OCI-LY1 (cell line): Measurements from ENCODE around the gene INAVA.

Experiments
- H2AFZ ChIP-seq: fragments of 200-600 bp; sonication (generic), shearing (Covaris generic); 2 replicates; pipeline ENCODE4 v1.6.0; 2014; ENCODE audit warnings: antibody characterized with exemption, mild to moderate bottlenecking, low read length
- H3F3A ChIP-seq: fragments of 200-600 bp; sonication (generic), shearing (Covaris generic); 2 replicates; pipeline ENCODE4 v1.6.0; 2014; ENCODE audit warnings: mild to moderate bottlenecking, antibody characterized with exemption, low read length, moderate library complexity; ENCODE audit not compliant: insufficient read depth
- H3K27ac ChIP-seq: fragments of 200-600 bp; sonication (generic); 2 replicates; pipeline ENCODE4 v1.5.1; 2014; ENCODE audit warnings: low read length, mixed run types, mild to moderate bottlenecking, low read depth; ENCODE audit not compliant: poor library complexity, severe bottlenecking
- H3K27me3 ChIP-seq: fragments of 200-600 bp; sonication (generic); 2 replicates; pipeline ENCODE4 v1.6.0; 2014; ENCODE audit warnings: antibody characterized with exemption, mild to moderate bottlenecking, low read length, moderate library complexity; ENCODE audit not compliant: insufficient read depth
- H3K36me3 ChIP-seq: fragments of 200-600 bp; sonication (generic); 2 replicates; pipeline ENCODE4 v1.6.1; 2014; ENCODE audit warnings: mild to moderate bottlenecking, antibody characterized with exemption, low read length, moderate library complexity, mixed read lengths; ENCODE audit not compliant: insufficient read depth
- H3K4me1 ChIP-seq: fragments of 200-600 bp; sonication (generic); 2 replicates; pipeline ENCODE4 v1.5.1; 2014; ENCODE audit warnings: mild to moderate bottlenecking, low read length, moderate library complexity; ENCODE audit not compliant: insufficient read depth, severe bottlenecking
- H3K4me2 ChIP-seq: fragments of 200-600 bp; sonication (generic), shearing (Covaris generic); 2 replicates; pipeline ENCODE4 v1.6.1; 2014; ENCODE audit warnings: low read length
- H3K4me3 ChIP-seq: fragments of 200-600 bp; sonication (generic); 2 replicates; pipeline ENCODE4 v1.5.1; 2014; ENCODE audit warnings: low read length, low read depth, mild to moderate bottlenecking, mixed read lengths; ENCODE audit not compliant: poor library complexity, severe bottlenecking
- H3K79me2 ChIP-seq: fragments of 200-600 bp; shearing (Covaris generic); 2 replicates; pipeline ENCODE4 v1.6.1; 2016; ENCODE audit warnings: mixed run types, low read length, mixed read lengths; ENCODE audit not compliant: insufficient read depth
- H3K9ac ChIP-seq: fragments of 200-600 bp; sonication (generic), shearing (Covaris generic); 2 replicates; pipeline ENCODE4 v1.6.1; 2014; ENCODE audit warnings: mild to moderate bottlenecking, low read length, mixed read lengths
- H3K9me2 ChIP-seq: fragments of 200-600 bp; sonication (generic), shearing (Covaris generic); 2 replicates; pipeline ENCODE4 v1.6.1; 2014; ENCODE audit warnings: low read depth, mild to moderate bottlenecking, low read length, mixed read lengths
- H3K9me3 ChIP-seq: fragments of 200-600 bp; shearing (Covaris generic); 2 replicates; pipeline ENCODE4 v1.6.1; 2014; ENCODE audit warnings: low read length, mixed read lengths
- H4K20me1 ChIP-seq: fragments of 200-600 bp; sonication (generic), shearing (Covaris generic); 2 replicates; pipeline ENCODE4 v1.6.0; 2016; ENCODE audit warnings: mild to moderate bottlenecking, low read length; ENCODE audit not compliant: insufficient read depth
- CTCF ChIP-seq: fragments of 200-600 bp; sonication (generic), shearing (Covaris generic); IDR thresholded peaks from 2 replicates; pipeline ENCODE4 v1.5.1; 2017; ENCODE audit warnings: mild to moderate bottlenecking, antibody characterized with exemption, low read length, moderate library complexity, mixed read lengths
- EZH2 ChIP-seq: fragments of 200-600 bp; sonication (generic), shearing (Covaris generic); IDR thresholded peaks from 2 replicates; pipeline ENCODE4 v1.8.0; 2017; ENCODE audit warnings: borderline replicate concordance, mixed run types, mild to moderate bottlenecking, antibody characterized with exemption, low read length, moderate library complexity, mixed read lengths

The INAVA gene

GRCh38 chr1:200954434-200954833, 59.7 kb downstream of the INAVA start:
- Histone ChIP-seq H3K4me1 (peaks cover 3% of the 10 kb centered on the region), H3K36me3 (no peaks in the 10 kb centered on the region), H3K27me3 (no peaks in the 10 kb centered on the region), H3K9me2 (no peaks in the 10 kb centered on the region), H2AFZ (no peak overlapping the region), H4K20me1 (no peaks in the 10 kb centered on the region), H3F3A (no peaks in the 10 kb centered on the region), H3K79me2 (no peaks in the 10 kb centered on the region), H3K4me2 (no peak overlapping the region), H3K9ac (no peak overlapping the region), H3K9me3 (no peaks in the 10 kb centered on the region), H3K27ac (no peak overlapping the region), H3K4me3 (no peak overlapping the region)
- TF ChIP-seq CTCF, result no peak
- TF ChIP-seq EZH2, result no peak

GRCh38 chr1:200958597-200958996, 63.9 kb downstream of the INAVA start:
- TF ChIP-seq CTCF (no peak), EZH2 (no peak)
- Histone ChIP-seq H3K9me3 (no peaks in the 10 kb centered on the region), H2AFZ (no peak overlapping the region), H3K9me2 (no peaks in the 10 kb centered on the region), H3K9ac (no peak overlapping the region), H3K27ac (no peak overlapping the region), H3K36me3 (no peaks in the 10 kb centered on the region), H3K79me2 (no peaks in the 10 kb centered on the region), H3K27me3 (no peaks in the 10 kb centered on the region), H3K4me3 (no peak overlapping the region), H3F3A (no peaks in the 10 kb centered on the region), H4K20me1 (no peaks in the 10 kb centered on the region), H3K4me2 (no peak overlapping the region), H3K4me1 (peaks cover 3% of the 10 kb centered on the region)

- H3K36me3 ChIP-seq, result no peaks in the 10 kb centered on the region
- H2AFZ ChIP-seq, result no peak overlapping the region
- H3K9me3 ChIP-seq, result no peaks in the 10 kb centered on the region
- no peaks in the 10 kb centered on the region for H3K27me3 ChIP-seq
- TF ChIP-seq EZH2, result no peak
- TF ChIP-seq CTCF, result no peak
- H3K4me3 ChIP-seq, result no peak overlapping the region
- H3K79me2 ChIP-seq, result no peaks in the 10 kb centered on the region
- no peaks in the 10 kb centered on the region for H4K20me1 ChIP-seq
- no peaks in the 10 kb centered on the region for H3K9me2 ChIP-seq
- H3K9ac ChIP-seq, result no peak overlapping the region
- no peak overlapping the region for H3K27ac ChIP-seq
- peaks cover 2% of the 10 kb centered on the region for H3K4me1 ChIP-seq
- no peaks in the 10 kb centered on the region for H3F3A ChIP-seq
- no peak overlapping the region for H3K4me2 ChIP-seq
Observed at GRCh38 chr1:200959411-200959921, 64.8 kb downstream of the INAVA start.
